ENCODE results near the gene FGD6. TPM values are rescaled to one million over a fixed set of nuclear protein-coding genes. Genes with fewer than 3 reads are reported as not detected.
"Not testable (repeated sequence)": the region's sequence is repeated elsewhere in the genome, so short reads cannot be mapped to it uniquely, and the experiment has no call there.

FGD6 gene
- polyA plus RNA-seq, 6 donors from 2014 or later, result 0.05 to 0.81 (median 0.61) TPM; not detected in 2

DNA sequence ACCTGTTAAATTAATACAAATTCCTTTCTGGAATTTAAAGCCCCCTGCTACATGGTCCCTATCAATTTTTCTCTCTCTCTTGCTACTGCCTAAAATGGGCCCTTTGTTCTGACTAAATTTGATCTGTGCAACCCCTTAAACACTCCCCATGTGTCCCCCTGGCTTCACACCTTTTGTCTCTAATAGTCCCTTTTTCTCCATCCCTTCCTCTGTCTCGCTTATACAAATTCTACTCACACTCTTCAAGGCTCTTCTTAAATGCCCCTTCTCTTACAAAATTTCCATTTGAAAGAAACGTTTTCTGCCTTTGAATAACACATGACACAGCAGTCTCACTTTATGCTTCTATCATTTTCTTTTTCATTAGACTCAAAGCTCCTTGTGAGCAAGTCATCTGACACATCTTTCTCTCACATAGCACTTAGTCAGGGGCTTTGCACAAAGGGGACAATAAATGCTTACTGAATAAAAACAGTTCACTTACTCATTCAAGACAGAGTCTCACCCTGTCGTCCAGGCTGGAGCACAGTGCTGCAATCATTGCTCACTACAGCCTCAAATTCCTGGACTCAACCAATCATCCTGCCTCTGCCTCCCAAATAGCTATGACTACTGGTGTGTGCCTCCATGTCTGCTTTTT is 102.4 kb downstream of the FGD6 start:
- Mint-ChIP-seq H3K9me3 (no peaks in the 10 kb centered on the region), H3K4me3 (no peak overlapping the region), H3K27me3 (no peaks in the 10 kb centered on the region), H3K27ac (peak overlapping the region in 2 of 6 donors; percentile 31 to 61), H3K4me1 (no peaks in the 10 kb centered on the region), H3K36me3 (no peaks in the 10 kb centered on the region)
- DNase-seq (no peak), ATAC-seq (ENCODE audit: low read depth in 2 of 2) (no peak)

GRCh38 chr12:95107362-95107761 is 109.9 kb downstream of the FGD6 start:
- Mint-ChIP-seq H3K36me3 (no peaks in the 10 kb centered on the region), H3K4me1 (peaks cover 0 to 6% (median 0%) of the 10 kb centered on the region in 3 donors), H3K4me3 (no peak overlapping the region), H3K27me3 (no peaks in the 10 kb centered on the region), H3K27ac (no peak overlapping the region), H3K9me3 (no peaks in the 10 kb centered on the region)
- ATAC-seq (ENCODE audit: low read depth in 2 of 2) (no peak), DNase-seq (no peak)

DNA sequence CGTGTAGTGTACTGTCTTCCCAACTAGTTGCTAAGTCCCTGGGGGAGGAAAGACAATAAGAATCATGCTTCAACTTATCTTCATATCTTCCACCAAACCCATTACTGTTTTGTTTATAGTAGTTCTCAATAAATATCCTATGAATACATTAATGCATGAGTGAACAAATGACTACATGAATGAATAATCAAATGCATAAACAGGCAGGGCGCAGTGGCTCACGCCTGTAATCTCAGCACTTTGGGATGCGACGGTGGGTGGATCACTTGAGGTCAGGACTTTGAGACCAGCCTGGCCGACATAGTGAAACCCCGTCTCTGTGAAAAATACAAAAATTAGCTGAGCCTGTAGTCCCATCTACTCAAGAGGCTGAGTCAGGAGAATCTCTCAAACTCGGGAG is 111.7 kb downstream of the FGD6 start:
- H3K4me1 Mint-ChIP-seq, result peaks cover 0 to 6% (median 0%) of the 10 kb centered on the region in 3 donors
- H3K36me3 Mint-ChIP-seq, result no peaks in the 10 kb centered on the region
- DNase-seq (no peak), ATAC-seq (ENCODE audit: low read depth in 2 of 2) (no peak)
- H3K27me3 Mint-ChIP-seq, result no peaks in the 10 kb centered on the region
- no peak overlapping the region for H3K27ac Mint-ChIP-seq
- no peaks in the 10 kb centered on the region for H3K9me3 Mint-ChIP-seq
- H3K4me3 Mint-ChIP-seq, result no peak overlapping the region

DNA sequence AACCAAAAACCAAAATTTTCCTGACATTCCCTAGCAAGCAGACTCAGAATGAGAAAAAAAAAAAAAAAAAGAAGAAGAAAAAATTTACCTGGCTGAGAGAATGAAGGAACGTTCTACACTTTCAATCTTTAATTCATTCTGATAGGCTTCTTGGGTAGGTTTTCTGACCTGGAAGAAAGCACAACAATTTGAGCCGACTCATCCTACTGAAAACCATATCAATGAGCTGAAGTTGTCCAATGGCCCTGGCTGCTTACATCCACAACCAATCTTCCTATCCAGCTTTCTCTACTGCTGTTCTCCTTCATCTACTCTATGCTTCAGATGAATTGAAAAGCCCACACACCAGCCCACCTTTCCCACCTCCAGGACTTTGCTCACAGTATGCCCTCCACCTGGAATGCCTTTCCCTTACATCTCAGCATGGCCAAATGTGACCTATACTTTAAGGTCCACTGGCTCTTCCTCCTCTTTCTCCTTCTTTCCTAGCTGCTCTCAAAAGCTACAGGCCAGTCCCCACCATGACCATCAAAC is 112.3 kb downstream of the FGD6 start:
- Mint-ChIP-seq H3K9me3 (no peaks in the 10 kb centered on the region), H3K36me3 (no peaks in the 10 kb centered on the region), H3K4me3 (no peak overlapping the region), H3K27ac (peak overlapping the region in 1 of 6 donors; percentile 63), H3K27me3 (no peaks in the 10 kb centered on the region), H3K4me1 (peaks cover 0 to 6% (median 0%) of the 10 kb centered on the region in 3 donors)
- no peak for DNase-seq
- no peak for ATAC-seq (ENCODE audit: low read depth in 2 of 2)

DNA sequence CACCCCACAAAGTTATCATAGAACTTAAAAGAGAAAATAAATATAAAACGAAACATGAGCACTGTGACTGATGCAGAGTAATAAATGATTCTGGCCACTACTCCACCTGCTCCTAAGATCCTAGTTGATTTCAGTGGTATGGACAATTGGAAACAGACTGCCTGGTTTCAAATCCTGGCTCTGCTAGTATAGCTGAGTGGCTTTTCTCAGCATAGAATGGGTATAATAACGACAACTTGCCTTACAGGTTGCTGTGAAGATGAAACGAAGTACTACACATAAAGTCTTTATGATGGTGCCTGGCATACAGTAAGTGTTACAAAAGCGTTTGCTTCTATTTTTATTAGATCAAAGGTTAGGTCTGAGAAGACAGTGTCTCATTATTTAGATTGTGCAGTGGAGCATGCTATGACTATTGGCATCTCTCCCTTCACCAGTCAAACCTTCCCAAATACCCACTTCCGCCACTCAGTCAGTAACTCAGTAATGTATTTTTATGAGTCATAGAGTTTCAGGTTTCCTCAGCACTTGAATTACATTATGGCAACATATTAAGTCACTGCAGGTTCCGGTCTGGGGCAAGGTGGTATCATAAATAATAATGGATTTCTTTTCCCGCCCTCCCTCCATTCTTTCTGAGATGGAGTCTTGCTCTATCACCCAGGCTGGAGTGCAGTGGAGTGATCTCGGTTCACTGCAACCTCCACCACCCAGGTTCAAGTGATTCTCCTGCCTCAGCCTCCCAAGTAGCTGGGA is 114.2 kb downstream of the FGD6 start:
- peak in 1 of 2 donors; percentile 20 for ATAC-seq (ENCODE audit: low read depth in 2 of 2)
- Mint-ChIP-seq H3K9me3 (no peaks in the 10 kb centered on the region), H3K36me3 (no peaks in the 10 kb centered on the region), H3K4me1 (peaks cover 0 to 6% (median 0%) of the 10 kb centered on the region in 3 donors), H3K27ac (no peak overlapping the region), H3K4me3 (no peak overlapping the region), H3K27me3 (no peaks in the 10 kb centered on the region)
- no peak for DNase-seq

DNA sequence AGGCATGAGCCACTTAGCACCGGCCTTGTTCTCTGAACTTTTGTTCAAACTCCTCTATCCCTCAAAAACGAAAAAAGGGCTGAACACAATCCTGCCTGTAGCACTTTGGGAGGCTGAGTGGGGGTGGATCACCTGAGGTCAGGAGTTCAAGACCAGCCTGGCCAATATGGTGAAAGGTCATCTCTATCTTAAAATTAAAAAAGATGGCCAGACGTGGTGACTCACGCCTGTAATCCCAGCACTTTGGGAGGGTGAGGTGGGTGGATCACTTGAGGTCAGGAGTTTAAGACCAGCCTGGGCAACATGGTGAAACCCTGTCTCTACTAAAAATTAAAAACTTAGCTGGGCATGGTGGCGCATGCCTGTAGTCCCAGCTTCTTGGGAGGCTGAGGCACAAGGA is 115.3 kb downstream of the FGD6 start:
- not testable (repeated sequence) for H3K27me3 Mint-ChIP-seq; H3K4me3 Mint-ChIP-seq; ATAC-seq (ENCODE audit: low read depth in 2 of 2); H3K36me3 Mint-ChIP-seq; H3K4me1 Mint-ChIP-seq; H3K9me3 Mint-ChIP-seq; DNase-seq
- H3K27ac Mint-ChIP-seq, result peak overlapping the region in 1 of 6 donors; percentile 33

- ATAC-seq (ENCODE audit: low read depth in 2 of 2), result no peak
- Mint-ChIP-seq H3K36me3 (no peaks in the 10 kb centered on the region), H3K9me3 (no peaks in the 10 kb centered on the region), H3K27me3 (no peaks in the 10 kb centered on the region), H3K27ac (no peak overlapping the region), H3K4me1 (peaks cover 0 to 6% (median 0%) of the 10 kb centered on the region in 3 donors), H3K4me3 (peak overlapping the region in 1 of 8 donors; percentile 37)
- no peak for DNase-seq
Measured at GRCh38 chr12:95100264-95101190, 116.7 kb downstream of the FGD6 start.

DNA sequence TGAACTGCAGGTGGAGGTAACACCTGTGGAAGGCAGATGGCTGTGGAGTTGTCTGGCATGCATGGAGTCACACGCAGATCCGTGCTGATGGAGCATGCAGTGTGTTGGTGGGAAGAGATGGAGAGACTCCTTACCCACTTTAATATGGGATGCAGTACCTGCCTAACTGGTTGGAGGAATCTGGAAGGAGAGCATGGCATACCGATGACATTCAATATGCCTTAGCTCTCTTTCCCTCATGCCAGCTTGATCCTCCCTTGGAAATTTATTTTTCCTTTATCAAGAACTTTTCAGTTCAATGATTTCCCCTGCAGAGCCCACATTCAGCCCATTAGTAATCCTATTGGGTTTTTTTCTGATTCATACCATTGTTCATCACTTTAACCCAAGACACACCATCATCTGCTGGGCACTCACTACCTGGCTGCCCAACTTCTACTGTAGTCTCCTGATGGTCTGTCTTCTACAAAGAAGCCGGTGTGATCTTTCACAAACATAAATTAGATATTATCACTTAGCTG is 117.9 kb downstream of the FGD6 start:
- H3K9me3 Mint-ChIP-seq, result no peaks in the 10 kb centered on the region
- H3K4me3 Mint-ChIP-seq, result no peak overlapping the region
- H3K4me1 Mint-ChIP-seq, result peaks cover 0 to 6% (median 0%) of the 10 kb centered on the region in 3 donors
- no peaks in the 10 kb centered on the region for H3K27me3 Mint-ChIP-seq
- no peaks in the 10 kb centered on the region for H3K36me3 Mint-ChIP-seq
- ATAC-seq (ENCODE audit: low read depth in 2 of 2) (no peak), DNase-seq (no peak)
- no peak overlapping the region for H3K27ac Mint-ChIP-seq

DNA sequence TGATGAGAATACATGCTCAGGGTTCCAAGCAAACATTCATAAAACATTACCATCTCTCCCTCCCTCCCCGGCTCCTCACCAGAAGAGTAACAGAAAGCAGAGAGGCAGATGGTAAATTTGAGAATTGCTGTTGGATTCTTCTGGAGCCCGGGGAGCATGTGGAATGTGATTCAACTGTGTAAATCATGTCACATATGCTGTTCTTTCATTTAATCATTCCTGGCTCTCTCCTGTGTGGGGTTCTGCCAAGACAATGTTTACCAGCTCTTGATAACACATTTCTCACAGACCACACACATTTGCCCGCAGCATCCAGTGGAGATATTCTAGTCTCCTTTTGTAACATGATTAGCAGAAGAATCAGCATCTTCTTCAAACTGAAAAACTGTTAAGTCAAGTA is 120.4 kb downstream of the FGD6 start:
- Mint-ChIP-seq H3K4me3 (no peak overlapping the region), H3K36me3 (no peaks in the 10 kb centered on the region), H3K4me1 (no peaks in the 10 kb centered on the region), H3K27ac (no peak overlapping the region), H3K9me3 (no peaks in the 10 kb centered on the region), H3K27me3 (no peaks in the 10 kb centered on the region)
- DNase-seq, result no peak
- no peak for ATAC-seq (ENCODE audit: low read depth in 2 of 2)

DNA sequence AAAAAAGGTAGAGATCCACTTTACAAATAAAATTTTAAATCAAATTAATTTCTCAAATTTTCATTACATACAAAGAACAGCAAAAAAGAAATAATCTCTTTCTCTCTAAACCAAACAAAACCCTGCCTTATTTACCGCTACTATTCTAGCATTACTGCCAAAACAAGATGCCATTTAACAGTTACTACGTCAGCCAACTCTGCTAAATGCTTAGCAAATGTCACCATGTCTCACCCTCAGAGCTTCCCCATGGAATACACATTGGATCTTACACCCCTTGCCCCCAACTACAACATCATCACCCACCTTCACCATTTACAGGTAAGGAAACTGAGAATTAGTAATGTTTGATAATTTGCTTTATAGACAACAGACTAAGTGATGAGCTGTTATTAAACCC is 120.9 kb downstream of the FGD6 start:
- no peak overlapping the region for H3K27ac Mint-ChIP-seq

GRCh38 chr12:95095866-95096265 is 121.4 kb downstream of the FGD6 start:
- H3K9me3 Mint-ChIP-seq, H3K36me3 Mint-ChIP-seq, H3K4me1 Mint-ChIP-seq: not testable (repeated sequence)

More for the DNA sequence above, 120.9 kb downstream of the FGD6 start:
- no peaks in the 10 kb centered on the region for H3K4me1 Mint-ChIP-seq
- H3K27me3 Mint-ChIP-seq, result no peaks in the 10 kb centered on the region
- DNase-seq, result no peak
- H3K4me3 Mint-ChIP-seq, result no peak overlapping the region
- ATAC-seq (ENCODE audit: low read depth in 2 of 2), result no peak
- no peaks in the 10 kb centered on the region for H3K9me3 Mint-ChIP-seq
- no peaks in the 10 kb centered on the region for H3K36me3 Mint-ChIP-seq

GRCh38 chr12:95089462-95089861 is 127.8 kb downstream of the FGD6 start:
- ATAC-seq (ENCODE audit: low read depth in 2 of 2) (no peak), DNase-seq (no peak)
- Mint-ChIP-seq H3K27ac (no peak overlapping the region), H3K9me3 (no peaks in the 10 kb centered on the region), H3K4me1 (peaks cover 0 to 6% (median 4%) of the 10 kb centered on the region in 3 donors), H3K36me3 (no peaks in the 10 kb centered on the region), H3K27me3 (no peaks in the 10 kb centered on the region), H3K4me3 (no peak overlapping the region)

More at GRCh38 chr12:95095866-95096265, 121.4 kb downstream of the FGD6 start:
- not testable (repeated sequence) for DNase-seq; H3K27me3 Mint-ChIP-seq; ATAC-seq (ENCODE audit: low read depth in 2 of 2); H3K4me3 Mint-ChIP-seq
- peak overlapping the region in 1 of 6 donors; percentile 15 for H3K27ac Mint-ChIP-seq

- Mint-ChIP-seq H3K4me1 (peaks cover 0 to 6% (median 4%) of the 10 kb centered on the region in 3 donors), H3K36me3 (no peaks in the 10 kb centered on the region), H3K4me3 (peak overlapping the region in 1 of 8 donors; percentile 27), H3K27me3 (no peaks in the 10 kb centered on the region), H3K27ac (no peak overlapping the region), H3K9me3 (no peaks in the 10 kb centered on the region)
- ATAC-seq (ENCODE audit: low read depth in 2 of 2) (no peak), DNase-seq (no peak)
Measured at GRCh38 chr12:95088379-95088778, 128.9 kb downstream of the FGD6 start.

Data from naive B cell (primary cell).